H1 (cell line): Measurements from ENCODE around the gene ADAMTS9.

Source experiments
- BCL11A ChIP-seq, 2 experiments: IDR thresholded peaks; one replicate each; pipeline ENCODE4 v1.6.1; 2011; ENCODE audit warnings: low read depth in 2 of 2, low read length in 2 of 2, mild to moderate bottlenecking in 2 of 2
- EP300 ChIP-seq, 2 experiments: IDR thresholded peaks; 1 replicate in 1 of 2; 2 replicates in 1 of 2; pipeline ENCODE4 v1.6.1; 2011 to 2012; ENCODE audit warnings: low read depth in 2 of 2, low read length in 2 of 2, mild to moderate bottlenecking in 2 of 2, borderline replicate concordance in 1 of 2, inconsistent platforms in 1 of 2, moderate library complexity in 1 of 2
- EZH2 ChIP-seq: fragments of 200-600 bp; sonication (generic); IDR thresholded peaks from 2 replicates; pipeline ENCODE4 v1.7.1; 2012; ENCODE audit warnings: low read depth, mild to moderate bottlenecking, moderate library complexity, low read length, inconsistent platforms; ENCODE audit not compliant: severe bottlenecking
- JUN ChIP-seq: IDR thresholded peaks from 2 replicates; pipeline ENCODE4 v1.6.1; 2011; ENCODE audit warnings: low read depth, mild to moderate bottlenecking, improper control_type of control experiment, low read length
- POLR2A ChIP-seq, 2 experiments: IDR thresholded peaks; 1 replicate in 1 of 2; 2 replicates in 1 of 2; pipeline ENCODE4 v1.6.1; 2011; ENCODE audit warnings: low read depth in 2 of 2, low read length in 2 of 2, mild to moderate bottlenecking in 2 of 2; ENCODE audit errors: control extremely low read depth in 1 of 2
- POLR2AphosphoS5 ChIP-seq: IDR thresholded peaks from 2 replicates; pipeline ENCODE4 v1.6.1; 2011; ENCODE audit warnings: low read depth, low read length
- RXRA ChIP-seq: IDR thresholded peaks from 2 replicates; pipeline ENCODE4 v1.6.1; 2011; ENCODE audit warnings: low read depth, mild to moderate bottlenecking, low read length, moderate library complexity; ENCODE audit not compliant: insufficient read depth
- SIN3A ChIP-seq, 2 experiments: IDR thresholded peaks in 1 of 2; conservative IDR thresholded peaks in 1 of 2; 2 replicates each; pipeline ENCODE4 v1.6.1; 2011 to 2012; ENCODE audit warnings: low read length in 2 of 2, improper control_type of control experiment in 1 of 2, low read depth in 1 of 2, mild to moderate bottlenecking in 1 of 2
- TF ChIP-seq, protein P1 (sequence below), 3 experiments: IDR thresholded peaks; 1 replicate in 2 of 3; 2 replicates in 1 of 3; pipeline versions ENCODE4 v1.5.1 to v1.6.1; 2011; ENCODE audit warnings: low read length in 3 of 3, mild to moderate bottlenecking in 3 of 3, inconsistent platforms in 2 of 3, low read depth in 1 of 3, moderate library complexity in 1 of 3; ENCODE audit not compliant: insufficient read depth in 1 of 3; ENCODE audit errors: control extremely low read depth in 1 of 3
- TF ChIP-seq, protein P2 (sequence below): IDR thresholded peaks from 2 replicates; pipeline ENCODE4 v1.6.1; 2012; ENCODE audit warnings: inconsistent platforms
- TF ChIP-seq, protein P3 (sequence below): IDR thresholded peaks from 2 replicates; pipeline ENCODE4 v1.6.1; 2012; ENCODE audit warnings: inconsistent platforms

DNA sequence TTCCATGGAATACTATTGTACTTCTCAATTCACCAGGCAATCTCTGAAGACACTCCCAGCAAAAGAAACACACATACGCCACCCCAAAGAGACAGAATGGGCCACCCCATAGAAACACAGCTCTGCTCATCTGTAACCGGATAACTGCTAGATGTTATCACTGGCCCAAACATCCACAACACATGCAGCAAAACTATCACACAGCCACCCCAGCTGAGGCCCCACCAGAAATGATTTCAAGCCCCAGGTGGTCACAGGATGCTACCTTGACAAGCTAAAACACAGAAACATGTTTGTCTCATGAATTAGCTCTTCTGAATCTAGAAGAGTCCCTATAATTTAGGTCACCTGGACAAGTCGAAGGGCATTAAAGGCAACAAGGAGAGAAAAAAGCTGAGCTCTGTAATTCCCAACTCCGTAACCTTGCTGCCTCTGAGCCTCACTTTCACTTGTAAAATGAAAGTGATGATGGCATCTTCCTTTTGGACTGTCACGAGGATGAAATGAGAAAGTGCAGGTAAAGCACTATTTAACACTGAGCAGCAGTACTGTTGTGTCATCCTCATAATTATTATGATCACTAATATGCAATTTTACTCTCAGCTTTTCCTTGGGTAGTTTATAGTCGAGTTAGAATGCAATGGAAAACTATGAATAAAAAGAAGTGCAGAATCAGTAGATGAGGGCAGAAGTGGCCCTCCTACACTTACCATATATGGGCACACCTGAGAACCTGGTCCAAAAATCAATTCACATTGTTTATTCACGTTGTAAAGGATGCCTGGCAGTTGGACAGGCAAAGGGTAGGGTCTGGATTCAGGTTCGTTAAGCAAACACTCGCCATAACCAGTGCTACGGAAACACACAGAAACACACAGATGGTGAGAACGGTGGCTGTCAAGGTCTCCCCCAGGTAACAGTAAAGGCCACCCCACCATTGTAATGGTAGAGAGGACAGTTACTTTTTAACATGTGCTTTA is 38.6 kb downstream of the ADAMTS9 start:
- TF ChIP-seq EP300 (IDR thresholded peaks at IDR 0.05; ENCODE audit: borderline replicate concordance in 1 of 2, low read depth in 2 of 2, low read length in 2 of 2) (no peak), EZH2 (no peak), SIN3A (conservative IDR thresholded peaks at IDR 0.05 in 1 of 2, IDR thresholded peaks at IDR 0.05 in 1 of 2; ENCODE audit: low read depth in 1 of 2, low read length in 2 of 2) (no peak), POLR2AphosphoS5 (no peak), RXRA (no peak), JUN (no peak), POLR2A (IDR thresholded peaks at IDR 0.05; ENCODE audit: control extremely low read depth in 1 of 2, low read depth in 2 of 2, low read length in 2 of 2) (no peak), BCL11A (IDR thresholded peaks at IDR 0.05; ENCODE audit: low read depth in 2 of 2, low read length in 2 of 2) (no peak)
- TF ChIP-seq, protein P1, sequence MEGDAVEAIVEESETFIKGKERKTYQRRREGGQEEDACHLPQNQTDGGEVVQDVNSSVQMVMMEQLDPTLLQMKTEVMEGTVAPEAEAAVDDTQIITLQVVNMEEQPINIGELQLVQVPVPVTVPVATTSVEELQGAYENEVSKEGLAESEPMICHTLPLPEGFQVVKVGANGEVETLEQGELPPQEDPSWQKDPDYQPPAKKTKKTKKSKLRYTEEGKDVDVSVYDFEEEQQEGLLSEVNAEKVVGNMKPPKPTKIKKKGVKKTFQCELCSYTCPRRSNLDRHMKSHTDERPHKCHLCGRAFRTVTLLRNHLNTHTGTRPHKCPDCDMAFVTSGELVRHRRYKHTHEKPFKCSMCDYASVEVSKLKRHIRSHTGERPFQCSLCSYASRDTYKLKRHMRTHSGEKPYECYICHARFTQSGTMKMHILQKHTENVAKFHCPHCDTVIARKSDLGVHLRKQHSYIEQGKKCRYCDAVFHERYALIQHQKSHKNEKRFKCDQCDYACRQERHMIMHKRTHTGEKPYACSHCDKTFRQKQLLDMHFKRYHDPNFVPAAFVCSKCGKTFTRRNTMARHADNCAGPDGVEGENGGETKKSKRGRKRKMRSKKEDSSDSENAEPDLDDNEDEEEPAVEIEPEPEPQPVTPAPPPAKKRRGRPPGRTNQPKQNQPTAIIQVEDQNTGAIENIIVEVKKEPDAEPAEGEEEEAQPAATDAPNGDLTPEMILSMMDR (IDR thresholded peaks at IDR 0.05; ENCODE audit: control extremely low read depth in 1 of 3, insufficient read depth in 1 of 3, low read depth in 1 of 3, low read length in 3 of 3): no peak
- TF ChIP-seq, protein P2, sequence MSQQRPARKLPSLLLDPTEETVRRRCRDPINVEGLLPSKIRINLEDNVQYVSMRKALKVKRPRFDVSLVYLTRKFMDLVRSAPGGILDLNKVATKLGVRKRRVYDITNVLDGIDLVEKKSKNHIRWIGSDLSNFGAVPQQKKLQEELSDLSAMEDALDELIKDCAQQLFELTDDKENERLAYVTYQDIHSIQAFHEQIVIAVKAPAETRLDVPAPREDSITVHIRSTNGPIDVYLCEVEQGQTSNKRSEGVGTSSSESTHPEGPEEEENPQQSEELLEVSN: no peak
- TF ChIP-seq, protein P3, sequence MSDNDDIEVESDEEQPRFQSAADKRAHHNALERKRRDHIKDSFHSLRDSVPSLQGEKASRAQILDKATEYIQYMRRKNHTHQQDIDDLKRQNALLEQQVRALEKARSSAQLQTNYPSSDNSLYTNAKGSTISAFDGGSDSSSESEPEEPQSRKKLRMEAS: no peak
